Astrocyte of the cerebellum (primary cell): ENCODE data around the gene SSRP1.

Source experiments
- DNase-seq: peaks from one replicate; pipeline ENCODE4 v3.0.0-alpha.2; 2011; ENCODE audit warnings: low read depth
- H3K4me3 ChIP-seq: 2 replicates; pipeline ENCODE4 v1.5.1; 2011; ENCODE audit warnings: mild to moderate bottlenecking, low read depth, low read length, moderate library complexity
- in situ Hi-C: cut with HindIII; loops from 2 replicates; pipeline ENCODE4 v1.10.0; 2017; ENCODE audit warnings: low sequenced_read_pairs
- TF ChIP-seq, protein P1 (sequence below): IDR thresholded peaks from 2 replicates; pipeline ENCODE4 v1.5.1; 2012; ENCODE audit warnings: low read length, low read depth, moderate library complexity, mild to moderate bottlenecking; ENCODE audit errors: missing control alignments

SSRP1 gene

DNA sequence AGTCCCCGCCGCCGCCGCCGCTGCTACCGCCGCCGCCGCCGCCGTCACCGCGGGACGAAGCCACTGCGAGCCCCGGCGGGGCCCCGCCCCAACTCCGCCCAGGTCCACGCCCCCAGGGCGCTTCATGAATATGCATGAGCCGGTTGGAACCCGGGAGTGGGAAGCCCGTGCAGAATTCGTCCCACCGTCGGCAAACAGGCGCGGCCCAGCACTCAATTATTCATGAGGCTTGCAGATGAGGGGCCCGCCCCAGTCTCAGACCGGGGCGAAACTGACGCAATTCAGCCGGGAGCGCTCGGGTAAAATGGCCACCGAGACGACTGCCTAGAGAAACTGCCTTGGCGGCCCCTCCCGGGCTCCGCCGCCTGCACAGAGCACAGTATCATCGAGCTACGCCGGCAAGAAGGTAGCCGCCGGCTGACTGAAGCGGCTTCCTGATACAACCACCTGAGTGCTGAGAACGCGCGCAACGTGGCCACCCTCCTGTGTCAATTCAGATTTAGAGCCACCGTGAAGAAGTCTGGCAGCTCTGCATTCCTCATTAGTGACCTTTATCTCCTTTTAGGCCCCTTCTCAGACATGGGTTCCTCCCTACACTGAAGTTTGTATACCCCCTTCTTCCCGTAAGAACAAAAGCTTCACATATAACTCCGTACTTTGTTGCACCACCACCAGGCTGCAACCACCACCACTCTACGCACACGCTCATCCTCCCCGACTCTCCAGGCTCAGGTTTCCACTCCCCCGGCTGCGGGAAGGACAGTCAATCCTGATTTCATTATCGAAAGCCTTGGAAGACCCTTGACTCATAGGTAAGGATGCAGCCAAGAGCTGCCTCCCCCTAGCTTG lies 10.6 kb downstream of the SSRP1 start, which contains the start of gene TNKS1BP1:
Gene TNKS1BP1, minus strand, starts transcription at position 67 of the 849 bp plus-strand sequence. CDS start 3,067 bp downstream, outside the sequence.
- in situ Hi-C loops, result loop anchor here (5.0 kb wide), 1 partner anchor 207 kb away; the partner anchor contains the start of gene TIMM10
- peak within 1 kb of the TSS; percentile 55 for H3K4me3 ChIP-seq
- TF ChIP-seq, protein P1, sequence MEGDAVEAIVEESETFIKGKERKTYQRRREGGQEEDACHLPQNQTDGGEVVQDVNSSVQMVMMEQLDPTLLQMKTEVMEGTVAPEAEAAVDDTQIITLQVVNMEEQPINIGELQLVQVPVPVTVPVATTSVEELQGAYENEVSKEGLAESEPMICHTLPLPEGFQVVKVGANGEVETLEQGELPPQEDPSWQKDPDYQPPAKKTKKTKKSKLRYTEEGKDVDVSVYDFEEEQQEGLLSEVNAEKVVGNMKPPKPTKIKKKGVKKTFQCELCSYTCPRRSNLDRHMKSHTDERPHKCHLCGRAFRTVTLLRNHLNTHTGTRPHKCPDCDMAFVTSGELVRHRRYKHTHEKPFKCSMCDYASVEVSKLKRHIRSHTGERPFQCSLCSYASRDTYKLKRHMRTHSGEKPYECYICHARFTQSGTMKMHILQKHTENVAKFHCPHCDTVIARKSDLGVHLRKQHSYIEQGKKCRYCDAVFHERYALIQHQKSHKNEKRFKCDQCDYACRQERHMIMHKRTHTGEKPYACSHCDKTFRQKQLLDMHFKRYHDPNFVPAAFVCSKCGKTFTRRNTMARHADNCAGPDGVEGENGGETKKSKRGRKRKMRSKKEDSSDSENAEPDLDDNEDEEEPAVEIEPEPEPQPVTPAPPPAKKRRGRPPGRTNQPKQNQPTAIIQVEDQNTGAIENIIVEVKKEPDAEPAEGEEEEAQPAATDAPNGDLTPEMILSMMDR, result peak; percentile 3
- DNase-seq, result peak; percentile 88

DNA sequence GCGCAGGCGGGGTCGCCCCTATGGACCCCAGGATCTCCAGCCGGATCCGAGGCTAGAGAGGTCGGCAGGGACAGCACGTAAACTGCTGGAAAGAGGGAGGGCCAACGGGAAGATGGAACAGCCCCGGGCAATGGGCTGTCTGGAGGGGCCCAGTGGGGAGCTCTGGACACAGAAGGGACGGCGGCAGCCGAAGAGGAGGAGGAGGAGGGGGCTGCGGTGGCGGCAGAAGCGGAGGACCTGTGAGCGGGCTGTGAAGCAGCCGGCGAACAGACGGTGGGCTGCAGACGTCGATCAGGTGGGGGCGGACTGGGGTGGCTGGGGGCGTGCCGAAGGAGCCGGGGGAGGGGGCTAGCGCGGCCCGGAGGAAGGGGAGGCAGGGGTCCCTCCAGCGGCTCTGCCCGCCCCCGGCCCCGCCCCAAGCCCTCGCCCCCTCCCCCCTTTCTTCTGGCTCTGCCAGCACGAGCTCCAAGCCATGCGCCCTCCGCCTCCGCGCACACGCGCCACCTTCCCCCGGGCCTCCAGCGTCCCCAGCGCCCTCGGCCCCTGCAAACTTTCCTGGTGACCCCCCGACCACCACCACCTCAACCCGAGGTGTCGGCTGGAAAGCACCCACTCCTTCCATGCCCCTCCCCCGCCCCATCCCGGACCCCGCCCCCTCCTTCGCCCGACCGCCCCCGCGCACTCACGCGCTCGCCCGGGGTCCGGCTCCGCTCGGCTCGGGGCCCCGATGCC lies 11.4 kb downstream of the SSRP1 start:
- in situ Hi-C loops, result no loop called here
- no peak for DNase-seq
- peak overlapping the region; percentile 55 for H3K4me3 ChIP-seq
- TF ChIP-seq, protein P1, result no peak

DNA sequence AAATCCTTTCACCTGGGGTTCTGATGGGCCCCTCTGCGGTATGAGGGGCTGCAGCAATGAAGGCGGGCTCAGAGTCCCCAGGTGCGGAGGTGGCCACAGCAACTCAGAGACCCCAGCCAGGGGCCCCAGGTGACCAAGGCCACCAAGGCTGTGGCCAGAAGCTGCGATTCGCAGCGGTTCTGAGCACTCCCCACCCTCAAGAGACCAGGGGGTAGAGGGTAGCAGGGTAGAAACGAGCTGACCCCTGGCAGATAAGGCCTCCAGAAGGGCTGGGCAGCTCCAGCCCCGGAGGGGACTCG lies 11.9 kb downstream of the SSRP1 start:
- TF ChIP-seq, protein P1, result no peak
- in situ Hi-C loops, result no loop called here
- peak overlapping the region; percentile 55 for H3K4me3 ChIP-seq
- no peak for DNase-seq

DNA sequence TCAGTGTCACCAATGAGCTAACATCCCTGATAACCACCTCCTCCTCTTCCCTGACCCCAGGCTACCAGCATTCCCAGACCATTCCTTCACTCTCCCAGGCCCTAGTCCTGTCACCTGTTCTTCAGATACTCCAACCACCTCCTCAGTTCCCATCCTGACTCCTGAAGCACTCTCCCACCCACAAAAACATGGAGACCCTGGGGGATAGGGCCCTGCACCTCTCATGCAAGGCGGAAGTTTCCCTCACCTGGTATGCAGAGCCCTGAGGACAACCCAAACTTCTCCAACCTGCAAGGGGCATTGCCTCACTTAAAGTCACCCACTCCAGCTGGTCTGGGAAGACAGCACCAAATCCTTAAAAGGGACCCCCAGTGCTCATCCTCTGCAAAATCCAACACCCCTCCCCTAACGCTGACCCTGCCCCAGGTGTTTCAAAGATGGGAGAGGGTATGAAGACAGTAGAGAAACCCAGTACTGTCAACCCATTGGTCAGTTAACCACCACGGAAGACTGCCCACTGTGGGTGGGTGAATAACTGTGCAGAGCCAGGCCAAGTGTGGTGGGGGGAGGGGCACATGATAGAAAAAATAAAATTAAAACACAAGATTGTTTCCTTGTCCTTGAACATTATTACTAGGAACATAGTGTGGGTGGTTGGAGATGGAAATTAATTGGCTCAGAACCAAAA lies 12.4 kb downstream of the SSRP1 start:
- in situ Hi-C loops, result no loop called here
- H3K4me3 ChIP-seq, result peak overlapping the region; percentile 55
- DNase-seq, result no peak
- TF ChIP-seq, protein P1, result no peak

DNA sequence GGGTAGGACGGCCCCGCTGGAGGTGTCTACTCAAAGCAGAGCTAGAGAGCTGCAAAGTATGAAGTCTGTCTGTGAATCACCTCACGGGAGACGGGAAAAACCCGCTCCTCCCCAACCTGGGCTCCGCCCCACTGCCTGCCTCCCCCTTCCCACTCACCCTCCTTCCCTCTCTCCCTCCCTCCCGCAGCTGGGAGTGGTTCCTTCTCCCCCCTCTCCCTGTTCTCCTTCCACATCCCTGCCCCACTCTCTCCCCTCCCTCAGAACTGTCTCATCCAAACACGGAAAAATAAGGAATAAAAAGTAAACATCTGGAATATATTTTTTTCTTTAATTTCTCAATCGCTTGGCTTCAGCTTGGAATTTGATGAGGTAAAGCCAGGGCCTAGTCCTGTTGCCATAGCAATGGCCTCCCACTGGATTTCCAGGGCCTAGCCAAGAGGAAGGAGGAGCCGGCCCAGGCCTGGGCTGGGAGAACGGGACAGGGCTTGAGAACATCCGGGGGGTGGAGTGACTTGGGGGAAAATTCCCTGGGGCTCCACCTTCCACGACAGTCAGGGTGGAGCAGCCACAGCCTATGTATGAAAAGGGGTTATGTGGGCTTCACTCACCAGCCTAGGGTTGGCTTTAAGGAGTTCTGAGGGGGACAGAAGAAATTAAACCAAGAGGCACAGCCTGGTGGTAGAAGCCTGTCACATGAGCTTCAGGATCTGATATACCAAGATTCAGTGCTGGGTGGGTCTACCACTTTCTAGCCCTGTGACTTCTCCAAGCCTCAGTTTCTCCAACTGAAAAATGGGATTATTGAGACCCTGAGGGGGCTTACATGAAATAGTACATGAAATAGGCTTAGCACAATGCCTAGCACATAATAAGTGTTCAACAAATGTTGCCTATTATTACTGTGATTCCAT lies 13.2 kb downstream of the SSRP1 start:
- in situ Hi-C loops, result no loop called here
- H3K4me3 ChIP-seq, result peak overlapping the region; percentile 55
- DNase-seq, result peak; percentile 88
- TF ChIP-seq, protein P1, result no peak
